IMR-90 (cell line): Measurements from ENCODE around the gene ACER1. TPM values are rescaled to one million over a fixed set of nuclear protein-coding genes. Genes with fewer than 3 reads are reported as not detected.

Experiments
- ATAC-seq: fragments of 200-7000 bp; cut with Tn5 transposase; 2 replicates; pipeline ENCODE4 v1.9.1; 2020; ENCODE audit warnings: low read depth, mild to moderate bottlenecking, moderate library complexity
- BruUV-seq: library from RNA; stranded (reverse); fragments of 400-500 nt; replicated peaks from 2 replicates; lab custom pipeline; 2021; lab: Mats Ljungman, UMichigan
- CTCF ChIA-PET: fragments of 300-600 bp; formaldehyde crosslinking; extraction: SDS; loops from one replicate; lab custom pipeline; 2021; ENCODE audit warnings: antibody characterized with exemption; lab: Yijun Ruan, JAX
- POLR2A ChIA-PET: fragments of 300-600 bp; sonication (Branson Sonifier 250); formaldehyde crosslinking; loops from one replicate; lab custom pipeline; 2022; ENCODE audit warnings: antibody characterized with exemption; ENCODE audit not compliant: unreplicated experiment; lab: Charles Lee
- DNase-seq: peaks from one replicate; pipeline ENCODE4 v3.0.0; 2013
- H2AFZ ChIP-seq: replicated peaks from 2 replicates; pipeline ENCODE3; 2013; ENCODE audit warnings: low read length, mild to moderate bottlenecking; ENCODE audit not compliant: poor library complexity
- H2AK5ac ChIP-seq: 2 replicates; pipeline ENCODE4 v1.6.1; 2013; ENCODE audit warnings: low read depth, low read length, inconsistent platforms
- H2AK9ac ChIP-seq: replicated peaks from 2 replicates; pipeline ENCODE3; 2013; ENCODE audit warnings: mild to moderate bottlenecking, low read depth, low read length, moderate library complexity; ENCODE audit not compliant: poor library complexity
- H2BK120ac ChIP-seq: 2 replicates; pipeline ENCODE4 v1.6.1; 2013; ENCODE audit warnings: low read depth, low read length, inconsistent platforms
- H2BK15ac ChIP-seq: 3 replicates; pipeline ENCODE4 v1.6.1; 2013; ENCODE audit warnings: low read depth, low read length, inconsistent platforms
- H2BK20ac ChIP-seq: 2 replicates; pipeline ENCODE4 v1.6.1; 2013; ENCODE audit warnings: low read depth, mild to moderate bottlenecking, inconsistent platforms, low read length, moderate library complexity
- H2BK5ac ChIP-seq: 2 replicates; pipeline ENCODE4 v1.6.1; 2013; ENCODE audit warnings: mild to moderate bottlenecking, low read depth, low read length, inconsistent platforms; ENCODE audit not compliant: poor library complexity, severe bottlenecking
- H3K14ac ChIP-seq: replicated peaks from 2 replicates; pipeline ENCODE4 v1.6.1; 2013; ENCODE audit warnings: low read depth, low read length, inconsistent platforms
- H3K18ac ChIP-seq: 2 replicates; pipeline ENCODE4 v1.6.1; 2013; ENCODE audit warnings: low read depth, low read length, control low read depth
- H3K23ac ChIP-seq: 2 replicates; pipeline ENCODE4 v1.6.1; 2013; ENCODE audit warnings: low read depth, low read length, inconsistent platforms
- H3K27ac ChIP-seq: 2 replicates; pipeline ENCODE4 v1.5.1; 2013; ENCODE audit warnings: mild to moderate bottlenecking, control low read depth, low read length; ENCODE audit not compliant: insufficient read depth
- H3K27me3 ChIP-seq: 2 replicates; pipeline ENCODE4 v1.6.1; 2013; ENCODE audit warnings: low read length; ENCODE audit not compliant: control insufficient read depth, insufficient read depth
- H3K36me3 ChIP-seq: 2 replicates; pipeline ENCODE4 v1.6.1; 2013; ENCODE audit warnings: low read length, mixed read lengths; ENCODE audit not compliant: control insufficient read depth, insufficient read depth
- H3K4ac ChIP-seq: 2 replicates; pipeline ENCODE4 v1.6.1; 2013; ENCODE audit warnings: low read depth, low read length, inconsistent platforms
- H3K4me1 ChIP-seq: 2 replicates; pipeline ENCODE4 v1.6.1; 2013; ENCODE audit warnings: low read length, mixed read lengths; ENCODE audit not compliant: control insufficient read depth, insufficient read depth
- H3K4me2 ChIP-seq: 2 replicates; pipeline ENCODE4 v1.6.1; 2013; ENCODE audit warnings: low read depth, mild to moderate bottlenecking, control low read depth, low read length, moderate library complexity
- H3K4me3 ChIP-seq: 2 replicates; pipeline ENCODE4 v1.5.1; 2013; ENCODE audit warnings: low read depth, mild to moderate bottlenecking, control low read depth, low read length, moderate library complexity; ENCODE audit not compliant: insufficient read depth
- H3K56ac ChIP-seq: 2 replicates; pipeline ENCODE4 v1.6.1; 2013; ENCODE audit warnings: low read length, inconsistent platforms; ENCODE audit not compliant: insufficient read depth; ENCODE audit errors: extremely low read depth
- H3K79me1 ChIP-seq, 2 experiments: 2 replicates each; pipeline ENCODE4 v1.6.1; 2013; ENCODE audit warnings: low read length in 2 of 2, inconsistent platforms in 1 of 2, low read depth in 1 of 2
- H3K9ac ChIP-seq: 2 replicates; pipeline ENCODE4 v1.6.1; 2013; ENCODE audit warnings: low read depth, low read length, control low read depth
- H3K9me1 ChIP-seq: 2 replicates; pipeline ENCODE4 v1.6.1; 2013; ENCODE audit warnings: low read length, inconsistent platforms; ENCODE audit not compliant: insufficient read depth
- H3K9me3 ChIP-seq: 2 replicates; pipeline ENCODE4 v1.6.1; 2013; ENCODE audit warnings: low read length; ENCODE audit not compliant: control insufficient read depth, insufficient read depth
- H4K20me1 ChIP-seq: 2 replicates; pipeline ENCODE4 v1.6.1; 2013; ENCODE audit warnings: low read length, inconsistent platforms; ENCODE audit not compliant: insufficient read depth
- H4K5ac ChIP-seq: 2 replicates; pipeline ENCODE4 v1.6.1; 2013; ENCODE audit warnings: mild to moderate bottlenecking, low read depth, low read length, control low read depth
- H4K8ac ChIP-seq, 2 experiments: 2 replicates each; pipeline ENCODE4 v1.6.1; 2013; ENCODE audit warnings: low read depth in 2 of 2, low read length in 2 of 2, control low read depth in 1 of 2, inconsistent platforms in 1 of 2
- H4K91ac ChIP-seq: 2 replicates; pipeline ENCODE4 v1.6.1; 2013; ENCODE audit warnings: low read depth, low read length, inconsistent platforms; ENCODE audit not compliant: insufficient read depth
- CEBPB ChIP-seq: IDR thresholded peaks from 2 replicates; pipeline ENCODE4 v1.6.1; 2012; ENCODE audit warnings: low read depth, low read length, improper control_type of control experiment
- CHD1 ChIP-seq: IDR thresholded peaks from 2 replicates; pipeline ENCODE4 v1.6.1; 2012; ENCODE audit warnings: low read depth, low read length, improper control_type of control experiment
- CTCF ChIP-seq: conservative IDR thresholded peaks from 2 replicates; pipeline ENCODE4 v1.5.1; 2012; ENCODE audit warnings: mild to moderate bottlenecking, low read depth, low read length, improper control_type of control experiment
- FOS ChIP-seq: fragments of 150-350 bp; IDR thresholded peaks from 2 replicates; pipeline ENCODE4 v1.6.1; 2016; ENCODE audit warnings: low read depth, low read length
- NFE2L2 ChIP-seq: fragments of 150-350 bp; IDR thresholded peaks from 2 replicates; pipeline ENCODE4 v1.6.1; 2016; ENCODE audit warnings: low read depth, mild to moderate bottlenecking, low read length
- RCOR1 ChIP-seq: IDR thresholded peaks from 2 replicates; pipeline ENCODE4 v1.6.1; 2012; ENCODE audit warnings: mild to moderate bottlenecking, low read length, improper control_type of control experiment; ENCODE audit not compliant: insufficient replicate concordance
- SMC3 ChIP-seq: fragments of 150-350 bp; IDR thresholded peaks from 2 replicates; pipeline ENCODE4 v1.6.1; 2016; ENCODE audit warnings: low read depth, mild to moderate bottlenecking, antibody characterized with exemption, low read length, moderate library complexity
- WGBS, 2 experiments: methylation state at CpG; one replicate each; pipeline versions ENCODE4 v1.1.5 to v1.1.7; 2013; ENCODE audit warnings: missing lambda C conversion rate in 2 of 2; ENCODE audit not compliant: insufficient read length in 1 of 2; ENCODE audit errors: extremely low coverage in 2 of 2; 5-methylcytosine and 5-hydroxymethylcytosine counted together
- dilution Hi-C: fragments of 300-500 bp; cut with HindIII; formaldehyde crosslinking; loops from one replicate; pipeline ENCODE4 v1.14.3; 2018; ENCODE audit warnings: low sequenced_read_pairs; ENCODE audit not compliant: unreplicated experiment
- in situ Hi-C: fragments of 300-500 bp; cut with MboI; formaldehyde crosslinking; loops from 3 replicates; pipeline ENCODE4 v1.14.3; 2019; ENCODE audit warnings: low sequenced_read_pairs, inconsistent platforms, mixed read lengths
- intact Hi-C: fragments of 100-400 bp; cut with micrococcal nuclease; formaldehyde crosslinking; loops from 2 replicates; pipeline ENCODE4 v1.10.0; 2022
- polyA plus RNA-seq, 3 experiments: library from polyadenylated mRNA; depleted of rRNA; stranded (reverse); fragments of >200 nt; gene quantifications; 2 replicates each; pipeline ENCODE4 v1.2.3, GENCODE V29; 2012; ENCODE audit warnings: low replicate concordance in 1 of 3
- total RNA-seq: library from RNA; depleted of rRNA; stranded (reverse); fragments of >200 nt; gene quantifications from 2 replicates; pipeline ENCODE4 v1.2.3, GENCODE V29; 2012
- TF ChIP-seq, protein P1 (sequence below): fragments of 150-350 bp; IDR thresholded peaks from 2 replicates; pipeline ENCODE4 v1.6.1; 2017; ENCODE audit warnings: mild to moderate bottlenecking, antibody characterized with exemption, low read length, low read depth

The ACER1 gene
- total and polyA plus RNA-seq, 2 of the 4 experiments (the other 2 are of a cell fraction) = not detected

- no peak overlapping the region for H3K56ac ChIP-seq
- H3K79me1 ChIP-seq = peaks cover 0 to 12% of the 10 kb centered on the region in 2 experiments; a peak in 3 of 4 replicates
- no peak overlapping the region for H3K9ac ChIP-seq
- no peak for TF ChIP-seq RCOR1
- TF ChIP-seq, protein P1, sequence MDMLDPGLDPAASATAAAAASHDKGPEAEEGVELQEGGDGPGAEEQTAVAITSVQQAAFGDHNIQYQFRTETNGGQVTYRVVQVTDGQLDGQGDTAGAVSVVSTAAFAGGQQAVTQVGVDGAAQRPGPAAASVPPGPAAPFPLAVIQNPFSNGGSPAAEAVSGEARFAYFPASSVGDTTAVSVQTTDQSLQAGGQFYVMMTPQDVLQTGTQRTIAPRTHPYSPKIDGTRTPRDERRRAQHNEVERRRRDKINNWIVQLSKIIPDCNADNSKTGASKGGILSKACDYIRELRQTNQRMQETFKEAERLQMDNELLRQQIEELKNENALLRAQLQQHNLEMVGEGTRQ = no peak
- TF ChIP-seq NFE2L2 = no peak
- TF ChIP-seq CHD1 = no peak
- no peak for TF ChIP-seq SMC3
- no peak for TF ChIP-seq CTCF
- no peak for TF ChIP-seq CEBPB
- no peak for TF ChIP-seq FOS
- no peak overlapping the region for H2BK15ac ChIP-seq
- WGBS, 2 experiments = 56% methylated on average over 2 of the region's 14 CpGs; no CpG with 5 or more reads in 1 of the 2 experiments
- no peak overlapping the region for H2AK9ac ChIP-seq
- BruUV-seq = no TSS peak
- H3K36me3 ChIP-seq = no peaks in the 10 kb centered on the region
- H2BK5ac ChIP-seq = no peak overlapping the region
- no peaks in the 10 kb centered on the region for H3K9me3 ChIP-seq
- dilution Hi-C loops = no loop called here
- no peak overlapping the region for H3K4me3 ChIP-seq
- H3K27me3 ChIP-seq = no peaks in the 10 kb centered on the region
- intact Hi-C loops = no loop called here
- ATAC-seq (no peak), DNase-seq (no peak)
- no peak overlapping the region for H3K18ac ChIP-seq
- no peak overlapping the region for H3K14ac ChIP-seq
- H4K8ac ChIP-seq = no peak overlapping the region
- H4K20me1 ChIP-seq = no peaks in the 10 kb centered on the region
- H3K9me1 ChIP-seq = no peaks in the 10 kb centered on the region
- no peak overlapping the region for H4K5ac ChIP-seq
- CTCF ChIA-PET = interaction anchor here (0.5 kb wide), 1 partner anchor 12 kb away, joined by 3 read pairs; no protein-coding TSS in a partner anchor
- H4K91ac ChIP-seq = no peak overlapping the region
- no peak overlapping the region for H3K4ac ChIP-seq
- no peak overlapping the region for H3K23ac ChIP-seq
- H2AFZ ChIP-seq = no peak overlapping the region
- in situ Hi-C loops = no loop called here
- no peaks in the 10 kb centered on the region; the same call in 1 of the 2 replicates for H3K4me1 ChIP-seq
- H3K4me2 ChIP-seq = no peak overlapping the region
- POLR2A ChIA-PET = no interaction called here
- no peak overlapping the region for H2AK5ac ChIP-seq
- H2BK120ac ChIP-seq = no peak overlapping the region
- no peak overlapping the region for H3K27ac ChIP-seq
- H2BK20ac ChIP-seq = no peak overlapping the region
These were observed 23.8 kb upstream of the ACER1 start for GRCh38 chr19:6357174-6357573.
